Measurements from ENCODE around the gene FAM89B. TPM values are rescaled to one million over a fixed set of nuclear protein-coding genes. Genes with fewer than 3 reads are reported as not detected.

The FAM89B gene
- total RNA-seq, 1 experiment from 2014 or later = 39.2 TPM

GRCh38 chr11:65538915-65539743 lies 33.2 kb upstream of the FAM89B start:
- no peak for DNase-seq (ENCODE audit: low spot score)

- DNase-seq (ENCODE audit: low spot score) = no peak
These were observed 32.5 kb upstream of the FAM89B start for GRCh38 chr11:65539744-65540289.

DNA sequence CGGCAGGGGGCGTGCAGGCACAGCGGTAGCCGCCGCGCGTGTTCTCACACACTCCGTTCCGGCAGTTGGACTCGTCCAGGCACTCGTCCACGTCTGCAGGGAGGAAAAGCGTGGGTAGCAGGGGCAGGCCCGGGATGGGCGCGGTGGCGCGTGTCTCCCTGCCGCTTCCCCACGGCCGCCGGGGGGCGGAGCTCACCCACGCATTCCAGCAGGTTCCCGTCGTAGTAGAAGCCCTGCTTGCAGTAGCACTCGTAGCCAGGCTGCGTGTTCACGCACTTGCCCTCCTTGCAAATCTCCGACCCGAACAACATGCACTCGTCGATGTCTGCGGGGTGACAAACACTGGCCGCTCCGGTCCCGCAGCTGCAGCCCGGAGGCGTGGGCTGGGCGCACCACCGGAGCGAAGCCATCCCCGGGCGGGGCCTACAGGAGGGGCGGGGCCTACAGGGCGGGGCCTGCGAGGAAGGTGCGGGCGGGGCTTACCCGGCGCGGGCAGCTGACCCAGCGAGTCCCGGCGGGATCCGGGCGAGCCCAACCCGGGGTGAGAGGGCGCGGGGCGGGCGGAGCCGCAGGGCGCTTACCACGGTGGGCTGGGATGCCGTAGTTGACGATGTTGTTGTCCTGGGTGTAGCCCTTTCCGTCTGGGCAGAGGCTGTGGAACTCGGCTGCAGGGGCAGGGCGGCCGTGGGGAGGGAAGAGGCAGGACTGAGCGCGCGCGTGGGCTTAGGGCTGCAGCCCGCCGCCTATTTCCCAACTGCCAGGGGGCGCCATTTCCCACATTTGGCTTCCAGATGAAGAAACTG lies 31.8 kb upstream of the FAM89B start:
- DNase-seq (ENCODE audit: low spot score) = peak; percentile 49

DNA sequence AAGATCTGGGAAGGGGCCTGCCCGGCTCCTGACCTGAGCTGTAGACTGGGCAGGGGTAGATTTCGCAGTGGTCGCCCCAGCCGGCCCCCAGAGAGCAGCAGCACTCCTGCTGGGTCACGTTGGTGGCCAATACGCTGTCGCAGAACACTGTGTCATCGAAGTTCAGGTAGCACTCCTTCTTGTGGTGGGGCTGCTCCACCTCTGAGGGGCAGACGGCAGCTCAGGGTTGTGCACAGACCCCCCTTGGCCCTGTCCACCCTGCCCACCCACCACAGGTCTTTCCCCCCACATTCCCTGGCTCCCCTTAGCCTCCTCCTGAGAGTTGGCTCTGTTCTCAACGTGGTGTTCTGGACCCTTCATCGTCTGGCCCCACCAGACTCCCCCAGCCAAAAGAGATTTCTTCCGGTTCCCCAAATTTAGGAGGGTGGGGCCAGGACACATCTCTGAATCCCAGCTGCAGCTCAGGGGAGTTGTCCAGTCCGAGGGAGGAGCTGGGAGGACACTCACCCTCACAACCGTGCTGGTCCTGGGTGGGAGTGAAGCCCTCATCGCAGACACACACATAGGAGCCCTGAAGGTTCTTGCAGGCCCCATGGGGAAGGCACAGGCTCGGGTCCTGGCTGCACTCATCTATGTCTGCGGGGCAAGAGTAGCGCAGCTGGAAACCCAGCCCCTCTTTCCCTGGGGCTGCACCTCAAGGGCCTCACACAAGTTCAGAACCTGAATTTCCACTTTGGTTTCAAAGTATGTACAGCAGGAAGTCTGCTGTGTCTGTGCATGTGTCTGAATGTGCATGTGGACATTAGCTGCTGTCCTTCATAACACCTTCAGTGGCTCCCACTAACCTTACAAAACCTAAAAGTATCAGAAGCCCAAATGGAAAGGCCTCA lies 31.0 kb upstream of the FAM89B start:
- no peak for DNase-seq (ENCODE audit: low spot score)

DNA sequence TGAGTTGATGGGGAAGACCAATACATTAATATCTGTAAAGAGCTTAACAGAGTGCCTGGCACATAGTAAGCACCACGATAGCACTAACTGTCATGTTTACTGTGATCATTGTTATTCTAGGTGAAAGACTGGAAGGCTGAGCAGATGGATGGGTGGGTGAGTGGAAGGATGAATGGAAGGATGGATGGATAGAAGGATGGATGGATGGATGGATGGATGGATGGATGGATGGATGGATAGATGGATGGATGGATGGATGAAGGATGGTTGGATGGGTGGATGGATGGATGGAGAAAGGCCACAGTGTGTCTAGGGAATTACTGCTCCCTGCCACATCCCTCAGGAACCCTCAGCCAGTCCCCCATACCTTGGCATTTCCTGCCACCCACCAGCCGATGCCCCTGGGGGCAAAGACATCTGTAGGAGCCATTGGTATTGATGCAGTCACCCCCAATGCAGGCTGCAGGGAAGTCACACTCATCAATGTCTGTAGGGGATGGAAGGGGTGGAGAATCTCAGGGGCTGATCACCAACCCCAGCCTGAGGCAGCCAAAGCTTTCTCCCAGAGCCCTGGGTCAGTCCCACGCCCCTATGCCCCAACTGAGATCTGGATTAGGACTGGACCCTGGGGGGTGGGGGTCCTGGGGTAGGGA lies 29.5 kb upstream of the FAM89B start:
- DNase-seq (ENCODE audit: low spot score) = no peak

GRCh38 chr11:65545853-65546216 lies 26.5 kb upstream of the FAM89B start:
- no peak for DNase-seq (ENCODE audit: low spot score)

- no peak for DNase-seq (ENCODE audit: low spot score)
These were observed 25.9 kb upstream of the FAM89B start for GRCh38 chr11:65546217-65546958.

DNA sequence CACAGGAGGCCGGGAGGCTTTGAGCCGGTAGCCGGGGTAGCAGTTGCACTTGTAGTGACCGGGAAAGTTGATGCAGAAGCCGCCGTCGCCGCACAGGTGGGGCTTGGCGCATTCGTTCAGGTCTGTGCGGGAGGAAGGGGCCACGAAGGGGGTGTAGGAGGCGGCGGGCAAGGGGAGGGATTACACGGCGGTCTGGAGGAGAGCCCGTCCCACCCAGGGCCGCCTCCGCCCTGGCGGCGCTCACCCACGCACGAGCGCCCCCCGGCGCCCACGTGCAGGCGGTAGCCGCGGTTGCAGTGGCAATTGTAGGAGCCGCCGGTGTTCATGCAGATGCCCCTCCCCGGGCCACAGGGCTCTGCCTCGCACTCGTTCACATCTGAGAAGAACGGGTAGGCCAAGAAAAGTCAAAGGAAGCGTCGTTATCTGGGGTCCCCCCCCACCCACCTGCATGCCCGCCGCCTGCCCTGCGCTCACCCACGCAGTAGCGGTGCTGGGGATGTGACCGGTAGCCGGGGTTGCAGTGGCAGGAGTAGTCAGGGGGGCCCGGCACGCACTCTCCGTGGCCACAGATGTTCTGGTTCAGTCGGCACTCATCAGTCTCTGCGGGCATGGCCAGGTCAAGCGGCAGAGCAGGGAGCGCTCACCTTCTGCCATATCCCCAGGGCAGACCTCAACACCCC lies 24.8 kb upstream of the FAM89B start:
- no peak for DNase-seq (ENCODE audit: low spot score)

DNA sequence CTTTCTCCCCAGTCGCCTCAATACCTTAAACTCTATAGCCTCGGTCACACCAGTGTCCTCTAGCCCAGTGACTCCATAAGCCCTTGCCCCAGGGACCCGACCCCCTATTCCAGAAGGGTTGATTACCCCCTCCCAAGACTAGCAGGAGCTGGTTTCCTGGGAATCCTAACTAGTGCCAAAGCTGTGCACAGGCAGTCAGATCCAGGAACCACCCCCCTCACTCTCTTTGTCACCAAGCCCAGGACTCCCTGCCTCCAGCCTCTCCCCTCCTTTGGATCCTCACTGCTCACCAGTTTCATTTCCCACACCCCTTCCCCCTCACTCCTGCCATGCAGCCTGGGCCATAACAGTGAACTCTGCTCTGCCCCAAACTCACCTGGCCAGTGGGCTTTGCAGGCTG lies 23.9 kb upstream of the FAM89B start:
- DNase-seq (ENCODE audit: low spot score) = no peak

DNA sequence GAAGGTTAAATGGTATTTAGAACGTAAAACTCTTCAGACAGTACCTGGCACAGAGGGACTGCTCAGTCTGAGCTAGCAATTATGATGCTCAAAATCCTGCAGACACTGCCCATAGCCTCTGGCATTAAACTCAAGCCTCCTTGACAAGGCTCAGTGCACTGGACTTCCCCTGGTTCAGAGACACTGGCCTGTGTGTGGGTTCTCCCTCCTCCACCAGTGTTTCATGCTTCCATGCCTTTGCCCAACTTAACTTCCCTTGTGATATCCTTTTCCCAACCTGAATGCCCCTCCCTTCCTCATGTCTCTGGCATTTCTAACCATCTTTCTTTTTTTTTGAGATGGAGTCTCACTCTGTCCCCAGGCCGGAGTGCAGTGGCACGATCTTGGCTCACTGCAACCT lies 23.2 kb upstream of the FAM89B start:
- no peak for DNase-seq (ENCODE audit: low spot score)

DNA sequence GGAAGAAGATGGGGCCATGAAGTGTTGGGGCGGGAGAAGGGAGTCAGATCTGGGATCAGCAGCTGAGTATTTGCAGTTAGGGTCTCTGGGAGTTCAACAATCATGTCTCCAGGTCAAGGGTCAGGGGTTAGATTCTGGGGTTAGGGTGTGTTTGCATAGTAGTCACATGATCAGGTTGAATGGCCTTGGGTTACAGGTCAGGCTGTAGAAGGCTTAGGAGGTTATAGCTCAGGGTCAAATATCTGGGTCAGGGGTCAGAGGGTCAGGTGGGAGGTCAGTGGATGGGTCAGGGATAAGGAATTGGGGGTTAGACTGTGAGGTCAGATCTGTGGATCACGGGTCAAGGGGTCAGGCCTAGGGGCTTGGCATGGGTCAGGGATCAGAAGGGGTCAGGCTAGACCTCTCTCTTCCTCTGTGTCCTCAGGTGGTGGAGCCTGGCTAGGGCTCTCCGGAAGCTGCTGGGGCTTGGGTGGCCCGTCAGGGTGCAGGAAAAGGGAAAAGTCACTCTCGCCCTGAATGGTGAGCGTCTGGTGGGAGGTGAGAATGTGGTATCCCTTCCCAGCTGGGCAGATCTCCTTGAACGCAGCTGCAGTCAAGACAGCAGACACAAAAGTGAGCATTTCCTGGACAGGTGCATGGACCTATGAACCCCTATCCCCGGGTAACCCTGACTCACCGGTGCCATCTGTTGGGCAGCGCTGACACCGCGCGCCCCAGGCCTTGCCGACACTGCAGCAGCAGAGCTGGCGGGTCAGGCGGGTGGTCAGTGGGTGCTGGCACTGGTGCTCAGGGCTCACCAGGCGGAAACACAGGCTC lies 20.6 kb upstream of the FAM89B start:
- peak; percentile 48 for DNase-seq (ENCODE audit: low spot score)

- no peak for DNase-seq (ENCODE audit: low spot score)
These were observed 19.9 kb upstream of the FAM89B start for GRCh38 chr11:65552388-65552951.

GRCh38 chr11:65553301-65554001 lies 18.9 kb upstream of the FAM89B start:
- DNase-seq (ENCODE audit: low spot score) = no peak

GRCh38 chr11:65554057-65554818 lies 18.1 kb upstream of the FAM89B start:
- no peak for DNase-seq (ENCODE audit: low spot score)

DNA sequence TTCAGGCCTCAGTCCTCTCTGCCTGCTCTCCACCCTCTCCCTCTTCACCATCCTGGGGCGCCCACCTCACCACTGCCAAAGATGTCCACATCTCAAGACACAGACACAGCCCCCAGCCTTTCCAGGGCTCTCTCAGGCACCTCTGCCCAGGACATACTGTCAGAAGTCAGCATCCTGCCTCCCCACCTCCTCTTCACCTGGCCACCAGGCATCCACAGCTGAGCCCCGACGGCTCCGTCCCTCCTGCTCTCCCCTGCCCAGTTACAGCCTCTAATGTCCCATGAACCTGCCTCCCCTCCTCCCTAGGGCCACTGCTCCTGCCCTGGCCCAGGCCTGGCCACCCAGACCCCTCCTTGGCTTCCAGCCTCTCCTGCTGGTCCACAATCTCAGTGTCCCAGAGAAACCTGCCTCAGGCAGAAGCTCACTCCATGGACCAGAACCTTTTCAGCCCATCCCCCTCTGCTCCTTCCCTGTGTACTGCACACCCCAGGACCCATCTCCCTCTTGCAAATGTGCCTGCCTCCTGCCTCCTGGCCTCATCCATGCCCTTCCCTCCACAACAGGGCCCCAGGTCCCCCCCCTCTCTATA lies 17.4 kb upstream of the FAM89B start:
- DNase-seq (ENCODE audit: low spot score) = no peak

DNA sequence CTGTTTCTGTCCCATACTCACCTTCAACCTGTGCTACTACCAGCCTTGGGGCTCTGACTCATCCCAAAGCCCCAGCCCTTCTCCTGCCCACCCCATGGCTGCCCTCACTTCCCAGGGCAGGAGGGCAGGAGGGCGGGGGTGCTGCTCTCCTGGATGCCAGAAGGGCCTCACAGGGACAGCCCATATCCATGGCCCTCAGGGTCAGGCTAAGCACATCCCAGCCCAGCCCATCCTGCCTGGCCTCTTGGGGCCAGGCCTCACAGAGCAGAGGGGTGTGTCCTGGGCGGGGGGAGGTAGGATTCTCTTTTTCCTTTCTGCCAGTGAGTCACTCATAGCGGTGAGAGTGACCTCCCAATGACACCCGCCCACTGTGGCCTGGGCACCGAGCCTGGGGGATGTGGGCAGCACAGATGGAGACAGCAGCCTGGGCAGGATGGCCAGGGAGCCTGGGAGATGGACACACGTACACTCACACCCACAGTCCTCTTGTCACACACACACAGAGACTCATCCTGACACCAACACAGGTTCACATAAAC lies 16.6 kb upstream of the FAM89B start:
- DNase-seq (ENCODE audit: low spot score) = peak; percentile 97
